Esophagus muscularis mucosa (tissue), 3 donors: ENCODE results near the gene IQSEC3.
A peak's percentile ranks its signal among the peaks of the same experiment; 100 is the strongest.

Experiments
- POLR2A ChIP-seq: fragments of 450-650 bp; IDR thresholded peaks from one replicate; pipeline ENCODE4 v1.6.1; 2017; ENCODE audit warnings: antibody characterized with exemption, moderate library complexity, mild to moderate bottlenecking, low read depth
- TF ChIP-seq, protein P1 (sequence below), 3 experiments: fragments of 200-600 bp in 2 of 3; fragments of 450-650 bp in 1 of 3; sonication (generic) in 2 of 3; IDR thresholded peaks; one replicate each; pipeline ENCODE4 v1.5.1; 2017 to 2019; ENCODE audit warnings: antibody characterized with exemption in 3 of 3, mild to moderate bottlenecking in 2 of 3, moderate library complexity in 1 of 3

- TF ChIP-seq, protein P1, sequence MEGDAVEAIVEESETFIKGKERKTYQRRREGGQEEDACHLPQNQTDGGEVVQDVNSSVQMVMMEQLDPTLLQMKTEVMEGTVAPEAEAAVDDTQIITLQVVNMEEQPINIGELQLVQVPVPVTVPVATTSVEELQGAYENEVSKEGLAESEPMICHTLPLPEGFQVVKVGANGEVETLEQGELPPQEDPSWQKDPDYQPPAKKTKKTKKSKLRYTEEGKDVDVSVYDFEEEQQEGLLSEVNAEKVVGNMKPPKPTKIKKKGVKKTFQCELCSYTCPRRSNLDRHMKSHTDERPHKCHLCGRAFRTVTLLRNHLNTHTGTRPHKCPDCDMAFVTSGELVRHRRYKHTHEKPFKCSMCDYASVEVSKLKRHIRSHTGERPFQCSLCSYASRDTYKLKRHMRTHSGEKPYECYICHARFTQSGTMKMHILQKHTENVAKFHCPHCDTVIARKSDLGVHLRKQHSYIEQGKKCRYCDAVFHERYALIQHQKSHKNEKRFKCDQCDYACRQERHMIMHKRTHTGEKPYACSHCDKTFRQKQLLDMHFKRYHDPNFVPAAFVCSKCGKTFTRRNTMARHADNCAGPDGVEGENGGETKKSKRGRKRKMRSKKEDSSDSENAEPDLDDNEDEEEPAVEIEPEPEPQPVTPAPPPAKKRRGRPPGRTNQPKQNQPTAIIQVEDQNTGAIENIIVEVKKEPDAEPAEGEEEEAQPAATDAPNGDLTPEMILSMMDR (IDR thresholded peaks at IDR 0.05): peak in 1 of 3 experiments; percentile 20
- TF ChIP-seq POLR2A: no peak
Measured at GRCh38 chr12:203462-204260, 137.1 kb downstream of the IQSEC3 start.
